ENCODE data around the gene ZFP90. TPM values are rescaled to one million over a fixed set of nuclear protein-coding genes. Genes with fewer than 3 reads are reported as not detected.

ZFP90 gene
- total RNA-seq, 2 experiments from 2014 or later, result 31.4 to 31.6 TPM

DNA sequence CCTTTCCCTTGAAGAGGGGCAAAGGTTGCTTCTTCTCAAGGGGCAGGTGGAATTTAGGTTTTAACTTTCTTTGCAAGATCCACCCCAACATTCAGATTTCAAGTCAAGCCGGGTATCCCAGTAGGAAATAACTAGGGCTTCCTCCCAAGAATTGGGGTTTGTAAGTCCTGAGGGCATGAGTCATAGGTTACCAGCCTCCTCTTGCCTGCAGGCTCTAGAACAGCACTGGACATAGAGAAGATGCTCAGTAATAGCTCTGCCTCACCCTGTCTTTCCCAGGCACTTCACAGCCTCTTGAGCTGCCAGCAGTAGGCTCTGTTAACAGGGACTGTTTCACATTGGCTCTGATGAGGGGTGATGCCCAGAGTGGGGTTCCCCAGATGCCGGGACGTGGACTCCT lies 35.8 kb upstream of the ZFP90 start:
- Mint-ChIP-seq H3K4me3 (no peak overlapping the region), H3K4me1 (peaks cover 2% of the 10 kb centered on the region), H3K36me3 (ENCODE audit: low read depth) (no peaks in the 10 kb centered on the region), H3K27me3 (no peaks in the 10 kb centered on the region), H3K27ac (no peak overlapping the region), H3K9me3 (ENCODE audit: low read depth) (no peaks in the 10 kb centered on the region)
- intact Hi-C loops (cut with DNase I, micrococcal nuclease), result loop anchor here in 1 of 2 experiments (10.0 kb wide), 1 partner anchor 239 kb away; the partner anchor contains the start of gene SLC7A6
- CTCF ChIA-PET, result interaction anchor here (2.2 kb wide), 1 partner anchor 109 kb away, joined by 8 read pairs; no protein-coding TSS in a partner anchor
- POLR2A ChIA-PET, result no interaction called here
- DNase-seq, result no peak
- ATAC-seq, result no peak

GRCh38 chr16:68504066-68504465 lies 35.0 kb upstream of the ZFP90 start:
- Mint-ChIP-seq H3K27me3 (no peaks in the 10 kb centered on the region), H3K9me3 (ENCODE audit: low read depth) (no peaks in the 10 kb centered on the region), H3K4me3 (no peak overlapping the region), H3K27ac (no peak overlapping the region), H3K4me1 (peaks cover 1% of the 10 kb centered on the region), H3K36me3 (ENCODE audit: low read depth) (no peaks in the 10 kb centered on the region)
- DNase-seq (no peak), ATAC-seq (no peak)
- intact Hi-C loops (cut with DNase I, micrococcal nuclease), result loop anchor here in 1 of 2 experiments (10.0 kb wide), 1 partner anchor 239 kb away; the partner anchor contains the start of gene SLC7A6
- ChIA-PET CTCF (interaction anchor here (0.8 to 2.2 kb wide), 2 partner anchors 107 to 109 kb away, joined by 3 to 8 read pairs; no protein-coding TSS in a partner anchor), POLR2A (no interaction called here)

DNA sequence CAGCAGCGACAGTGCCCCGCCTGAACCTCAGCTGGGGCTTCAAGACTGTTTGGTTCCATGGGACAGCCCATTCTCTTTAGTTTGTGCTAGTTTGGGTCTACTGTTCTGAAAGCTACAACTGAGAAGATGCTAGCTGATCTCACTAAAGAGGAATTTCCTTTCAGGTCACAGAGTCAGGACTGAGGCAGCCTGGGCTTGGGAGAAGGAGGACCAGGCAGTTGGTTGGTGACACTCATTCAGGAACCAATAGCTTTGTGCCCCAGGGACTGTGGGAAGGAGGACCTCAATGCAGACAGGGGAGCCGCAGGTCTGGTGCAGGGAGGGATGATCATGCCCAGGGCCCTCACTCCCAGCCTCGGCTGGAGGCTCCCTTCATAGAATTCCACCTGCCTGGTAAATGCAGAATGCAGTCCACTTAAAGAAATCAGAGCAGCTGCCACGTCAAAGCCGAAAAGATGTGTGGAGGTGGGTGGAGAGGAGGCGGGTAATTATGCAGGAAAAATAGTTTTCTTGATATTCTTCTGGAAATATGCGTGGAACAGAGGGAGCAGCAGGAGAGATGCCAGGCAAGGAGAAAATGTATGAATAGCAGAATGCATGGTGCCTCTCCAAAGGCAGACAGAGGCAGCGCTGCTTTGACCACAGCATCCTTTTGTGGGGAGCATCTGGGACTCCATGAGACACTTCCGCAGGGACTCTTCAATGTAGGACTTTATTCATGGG lies 32.6 kb upstream of the ZFP90 start:
- Mint-ChIP-seq H3K4me1 (no peaks in the 10 kb centered on the region), H3K27ac (no peak overlapping the region), H3K9me3 (ENCODE audit: low read depth) (no peaks in the 10 kb centered on the region), H3K27me3 (no peaks in the 10 kb centered on the region), H3K36me3 (ENCODE audit: low read depth) (no peaks in the 10 kb centered on the region), H3K4me3 (no peak overlapping the region)
- ATAC-seq (no peak), DNase-seq (no peak)
- ChIA-PET CTCF (interaction anchor here (0.5 to 1.3 kb wide), 4 partner anchors 10 to 607 kb away, joined by 3 to 4 read pairs (median 3); no protein-coding TSS in a partner anchor), POLR2A (no interaction called here)
- intact Hi-C loops (cut with DNase I, micrococcal nuclease), result loop anchor here in 1 of 2 experiments (10.0 kb wide), 1 partner anchor 242 kb away; the partner anchor contains the start of gene SLC7A6

GRCh38 chr16:68508013-68508412 lies 31.1 kb upstream of the ZFP90 start:
- intact Hi-C loops (cut with DNase I, micrococcal nuclease), result loop anchor here in 1 of 2 experiments (10.0 kb wide), 1 partner anchor 243 kb away; the partner anchor contains the start of gene SLC7A6
- ChIA-PET POLR2A (no interaction called here), CTCF (interaction anchor here (0.8 to 1.7 kb wide), 5 partner anchors 13 to 114 kb away, joined by 3 to 8 read pairs (median 5); no protein-coding TSS in a partner anchor)
- no peak for DNase-seq
- Mint-ChIP-seq H3K27ac (no peak overlapping the region), H3K36me3 (ENCODE audit: low read depth) (no peaks in the 10 kb centered on the region), H3K4me1 (no peaks in the 10 kb centered on the region), H3K9me3 (ENCODE audit: low read depth) (no peaks in the 10 kb centered on the region), H3K4me3 (no peak overlapping the region), H3K27me3 (no peaks in the 10 kb centered on the region)
- no peak for ATAC-seq

- Mint-ChIP-seq H3K36me3 (ENCODE audit: low read depth) (no peaks in the 10 kb centered on the region), H3K27me3 (no peaks in the 10 kb centered on the region), H3K4me3 (no peak overlapping the region), H3K27ac (no peak overlapping the region), H3K4me1 (no peaks in the 10 kb centered on the region), H3K9me3 (ENCODE audit: low read depth) (no peaks in the 10 kb centered on the region)
- DNase-seq (no peak), ATAC-seq (no peak)
- intact Hi-C loops (cut with DNase I, micrococcal nuclease), result loop anchor here in 1 of 2 experiments (10.0 kb wide), 1 partner anchor 244 kb away; the partner anchor contains the start of gene SLC7A6
- POLR2A ChIA-PET, result no interaction called here
- CTCF ChIA-PET, result interaction anchor here (0.6 to 1.7 kb wide), 6 partner anchors 12 to 245 kb away, joined by 3 to 7 read pairs (median 3); partner anchors contain the start of gene SLC7A6
Observed at GRCh38 chr16:68508641-68509240, 30.4 kb upstream of the ZFP90 start.

- ATAC-seq (no peak), DNase-seq (no peak)
- intact Hi-C loops (cut with DNase I, micrococcal nuclease), result loop anchor here in 1 of 2 experiments (10.0 kb wide), 1 partner anchor 245 kb away; the partner anchor contains the start of gene SLC7A6
- no peak overlapping the region for H3K27ac Mint-ChIP-seq
- no peaks in the 10 kb centered on the region for H3K36me3 Mint-ChIP-seq (ENCODE audit: low read depth)
- H3K27me3 Mint-ChIP-seq, result no peaks in the 10 kb centered on the region
- H3K4me1 Mint-ChIP-seq, result no peaks in the 10 kb centered on the region
- no peaks in the 10 kb centered on the region for H3K9me3 Mint-ChIP-seq (ENCODE audit: low read depth)
- CTCF ChIA-PET, result interaction anchor here (0.7 to 2.9 kb wide), 10 partner anchors 12 to 1088 kb away, joined by 3 to 18 read pairs (median 4); partner anchors contain the start of gene SLC7A6
- POLR2A ChIA-PET, result no interaction called here
- no peak overlapping the region for H3K4me3 Mint-ChIP-seq
Observed at GRCh38 chr16:68509381-68509780, 29.7 kb upstream of the ZFP90 start.

GRCh38 chr16:68510775-68511174 lies 28.3 kb upstream of the ZFP90 start:
- DNase-seq, result no peak
- Mint-ChIP-seq H3K4me1 (no peaks in the 10 kb centered on the region), H3K27me3 (no peaks in the 10 kb centered on the region), H3K27ac (no peak overlapping the region), H3K36me3 (ENCODE audit: low read depth) (no peaks in the 10 kb centered on the region), H3K4me3 (no peak overlapping the region), H3K9me3 (ENCODE audit: low read depth) (no peaks in the 10 kb centered on the region)
- ChIA-PET POLR2A (no interaction called here), CTCF (interaction anchor here (0.7 to 2.9 kb wide), 25 partner anchors 10 to 324 kb away, joined by 3 to 18 read pairs (median 4); partner anchors contain the start of gene SMPD3)
- intact Hi-C loops (cut with DNase I, micrococcal nuclease), result loop anchor here (1.0 to 2.0 kb wide), 6 partner anchors 65 to 270 kb away; no protein-coding TSS in a partner anchor
- ATAC-seq, result no peak

- Mint-ChIP-seq H3K4me1 (no peaks in the 10 kb centered on the region), H3K27ac (no peak overlapping the region), H3K36me3 (ENCODE audit: low read depth) (no peaks in the 10 kb centered on the region), H3K4me3 (no peak overlapping the region), H3K27me3 (no peaks in the 10 kb centered on the region), H3K9me3 (ENCODE audit: low read depth) (no peaks in the 10 kb centered on the region)
- CTCF ChIA-PET, result interaction anchor here (0.7 to 2.9 kb wide), 6 partner anchors 9 to 251 kb away, joined by 3 to 18 read pairs (median 5); no protein-coding TSS in a partner anchor
- DNase-seq, result no peak
- POLR2A ChIA-PET, result no interaction called here
- intact Hi-C loops (cut with DNase I, micrococcal nuclease), result no loop called here
- ATAC-seq, result no peak
Observed at GRCh38 chr16:68512183-68512582, 26.9 kb upstream of the ZFP90 start.

GRCh38 chr16:68512742-68513141 lies 26.3 kb upstream of the ZFP90 start:
- Mint-ChIP-seq H3K4me1 (no peaks in the 10 kb centered on the region), H3K27me3 (no peaks in the 10 kb centered on the region)
- CTCF ChIA-PET, result interaction anchor here (1.2 to 2.6 kb wide), 2 partner anchors 8 to 116 kb away, joined by 4 to 15 read pairs; no protein-coding TSS in a partner anchor

GRCh38 chr16:68514511-68514910 lies 24.6 kb upstream of the ZFP90 start:
- DNase-seq (no peak), ATAC-seq (no peak)
- Mint-ChIP-seq H3K4me1 (no peaks in the 10 kb centered on the region), H3K36me3 (ENCODE audit: low read depth) (no peaks in the 10 kb centered on the region), H3K4me3 (no peak overlapping the region), H3K27me3 (no peaks in the 10 kb centered on the region), H3K9me3 (ENCODE audit: low read depth) (no peaks in the 10 kb centered on the region), H3K27ac (no peak overlapping the region)
- ChIA-PET CTCF (interaction anchor here (0.7 to 1.2 kb wide), 2 partner anchors 116 to 120 kb away, joined by 3 read pairs; no protein-coding TSS in a partner anchor), POLR2A (no interaction called here)
- intact Hi-C loops (cut with DNase I, micrococcal nuclease), result no loop called here

More at GRCh38 chr16:68512742-68513141, 26.3 kb upstream of the ZFP90 start:
- H3K4me3 Mint-ChIP-seq, result no peak overlapping the region
- H3K9me3 Mint-ChIP-seq (ENCODE audit: low read depth), result no peaks in the 10 kb centered on the region
- no peaks in the 10 kb centered on the region for H3K36me3 Mint-ChIP-seq (ENCODE audit: low read depth)
- DNase-seq, result no peak
- intact Hi-C loops (cut with DNase I, micrococcal nuclease), result no loop called here
- no peak for ATAC-seq
- no peak overlapping the region for H3K27ac Mint-ChIP-seq
- POLR2A ChIA-PET, result no interaction called here

DNA sequence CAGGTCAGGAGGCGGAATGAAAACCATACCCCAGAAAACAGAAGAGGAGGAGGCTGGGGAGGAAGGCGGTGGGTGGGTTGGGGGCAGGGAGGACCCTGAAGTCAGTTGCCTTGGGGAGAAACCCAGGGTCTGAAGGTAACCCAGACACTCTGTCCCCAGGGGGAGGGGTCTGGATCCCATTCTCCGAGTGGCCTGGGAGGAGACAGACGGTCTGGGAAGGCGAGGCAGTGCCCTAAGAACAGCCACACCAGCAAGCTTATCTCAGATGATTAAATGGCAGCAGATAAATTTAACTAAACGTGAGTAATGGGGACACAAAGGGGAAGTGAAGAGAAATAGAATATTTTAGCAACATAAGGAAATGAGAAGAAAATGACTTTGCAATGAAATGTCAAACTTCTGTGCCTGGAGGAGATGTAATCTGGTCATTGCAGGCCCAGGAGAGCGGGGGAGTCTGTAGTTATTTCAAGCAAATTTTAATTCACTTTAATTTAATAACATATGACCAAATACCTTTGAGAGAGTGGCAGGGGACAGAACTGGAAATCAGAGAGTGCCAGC lies 21.4 kb upstream of the ZFP90 start:
- POLR2A ChIA-PET, result no interaction called here
- ATAC-seq, result no peak
- no peak overlapping the region for H3K4me3 Mint-ChIP-seq
- peaks cover 4% of the 10 kb centered on the region for H3K4me1 Mint-ChIP-seq
- CTCF ChIA-PET, result interaction anchor here (0.6 to 1.9 kb wide), 4 partner anchors 10 to 326 kb away, joined by 3 to 8 read pairs (median 4); partner anchors contain the start of gene TANGO6
- intact Hi-C loops (cut with DNase I, micrococcal nuclease), result no loop called here
- H3K27ac Mint-ChIP-seq, result no peak overlapping the region
- no peak for DNase-seq
- H3K36me3 Mint-ChIP-seq (ENCODE audit: low read depth), result no peaks in the 10 kb centered on the region
- H3K9me3 Mint-ChIP-seq (ENCODE audit: low read depth), result no peaks in the 10 kb centered on the region
- peaks cover 2% of the 10 kb centered on the region for H3K27me3 Mint-ChIP-seq
